ENCODE data around the gene ALDH3B1.
"Not testable (repeated sequence)": the region's sequence is repeated elsewhere in the genome, so short reads cannot be mapped to it uniquely, and the experiment has no call there.

Gene ALDH3B1, protein sequence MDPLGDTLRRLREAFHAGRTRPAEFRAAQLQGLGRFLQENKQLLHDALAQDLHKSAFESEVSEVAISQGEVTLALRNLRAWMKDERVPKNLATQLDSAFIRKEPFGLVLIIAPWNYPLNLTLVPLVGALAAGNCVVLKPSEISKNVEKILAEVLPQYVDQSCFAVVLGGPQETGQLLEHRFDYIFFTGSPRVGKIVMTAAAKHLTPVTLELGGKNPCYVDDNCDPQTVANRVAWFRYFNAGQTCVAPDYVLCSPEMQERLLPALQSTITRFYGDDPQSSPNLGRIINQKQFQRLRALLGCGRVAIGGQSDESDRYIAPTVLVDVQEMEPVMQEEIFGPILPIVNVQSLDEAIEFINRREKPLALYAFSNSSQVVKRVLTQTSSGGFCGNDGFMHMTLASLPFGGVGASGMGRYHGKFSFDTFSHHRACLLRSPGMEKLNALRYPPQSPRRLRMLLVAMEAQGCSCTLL

DNA sequence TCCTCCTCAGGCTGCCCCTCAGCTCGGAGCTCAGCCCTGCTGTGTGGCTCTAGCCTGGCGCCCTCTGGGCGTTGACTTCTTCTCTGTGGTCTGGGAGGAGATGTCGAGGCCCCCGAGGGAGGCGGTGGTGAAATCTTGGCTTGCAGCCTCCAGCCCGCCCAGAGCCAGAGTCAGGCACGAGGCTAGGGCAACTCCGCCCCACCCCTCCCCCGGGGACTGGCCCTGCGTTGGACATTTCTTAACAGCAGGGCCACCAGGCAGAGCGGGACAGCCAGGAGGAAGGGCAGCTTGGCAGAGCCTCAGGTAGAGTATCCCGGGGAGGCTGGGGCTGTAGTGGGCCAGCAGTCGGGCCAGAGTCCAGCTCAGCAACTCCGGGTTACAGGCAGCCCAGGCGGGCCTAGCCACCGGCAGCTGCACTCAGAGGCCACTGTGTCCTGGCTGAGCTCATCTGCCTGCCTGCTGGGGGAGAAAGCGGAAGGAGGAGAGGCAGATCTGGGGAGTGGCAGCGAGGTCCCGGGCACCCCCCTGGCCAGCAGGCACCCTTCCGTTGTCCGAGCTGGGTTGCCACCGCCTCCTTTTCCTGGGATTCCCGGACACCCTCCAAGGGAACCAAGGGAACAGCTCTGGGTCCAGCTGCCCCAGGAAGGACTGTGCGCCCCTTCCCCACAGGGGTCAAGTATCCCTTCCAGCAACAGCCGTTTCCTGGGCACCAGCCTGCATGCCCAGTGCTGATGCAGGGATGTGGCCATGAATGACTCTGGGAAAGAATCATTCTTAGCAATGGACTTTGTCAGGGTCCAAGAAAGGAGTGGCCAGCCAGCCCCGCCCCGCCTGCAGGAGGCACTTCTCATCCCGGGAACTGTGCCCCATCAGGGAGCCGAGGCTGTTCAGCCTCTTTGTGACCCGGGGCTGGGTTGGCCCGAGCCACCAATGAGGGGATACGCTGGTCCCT is at the start of gene ALDH3B1:
TSS of gene ALDH3B1 (plus strand) at position 238 of the 952 bp plus-strand sequence. CDS start 4,971 bp downstream, outside the sequence.
- DNase-seq = no peak

DNA sequence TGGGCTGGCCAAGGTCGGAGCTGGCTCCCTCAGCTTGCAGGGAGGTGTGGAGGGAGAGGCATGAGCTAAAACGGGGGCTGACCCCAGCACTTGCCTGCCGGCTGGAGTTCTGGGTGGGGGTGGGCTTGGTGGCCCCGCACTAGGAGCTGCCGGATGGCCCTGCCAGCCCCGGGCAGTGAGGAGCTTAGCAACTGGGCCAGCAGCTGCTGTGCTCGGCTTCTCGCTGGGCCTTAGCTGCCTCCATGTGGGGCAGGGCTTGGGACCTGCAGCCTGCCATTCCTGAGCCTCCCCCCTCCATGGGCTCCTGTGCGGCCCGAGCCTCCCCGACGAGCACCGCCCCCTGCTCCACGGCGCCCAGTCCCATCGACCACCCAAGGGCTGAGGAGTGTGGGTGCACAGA is 46.9 kb upstream of the ALDH3B1 start:
- not testable (repeated sequence) for DNase-seq

DNA sequence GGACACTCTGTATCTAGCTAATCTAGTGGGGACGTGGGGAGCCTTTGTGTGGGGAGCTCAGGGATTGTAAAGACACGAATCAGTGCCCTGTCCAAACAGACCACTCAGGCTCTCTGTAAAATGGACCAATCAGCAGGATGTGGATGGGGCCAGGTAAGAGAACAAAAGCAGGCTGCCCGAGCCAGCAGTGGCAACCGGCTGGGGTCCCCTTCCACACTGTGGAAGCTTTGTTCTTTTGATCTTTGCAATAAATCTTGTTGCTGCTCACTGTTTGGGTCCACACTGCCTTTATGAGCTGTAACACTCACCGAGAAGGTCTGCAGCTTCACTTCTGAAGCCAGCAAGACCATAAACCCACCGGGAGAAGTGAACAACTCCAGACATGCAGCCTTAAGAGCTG is 46.2 kb upstream of the ALDH3B1 start:
- DNase-seq = not testable (repeated sequence)

DNA sequence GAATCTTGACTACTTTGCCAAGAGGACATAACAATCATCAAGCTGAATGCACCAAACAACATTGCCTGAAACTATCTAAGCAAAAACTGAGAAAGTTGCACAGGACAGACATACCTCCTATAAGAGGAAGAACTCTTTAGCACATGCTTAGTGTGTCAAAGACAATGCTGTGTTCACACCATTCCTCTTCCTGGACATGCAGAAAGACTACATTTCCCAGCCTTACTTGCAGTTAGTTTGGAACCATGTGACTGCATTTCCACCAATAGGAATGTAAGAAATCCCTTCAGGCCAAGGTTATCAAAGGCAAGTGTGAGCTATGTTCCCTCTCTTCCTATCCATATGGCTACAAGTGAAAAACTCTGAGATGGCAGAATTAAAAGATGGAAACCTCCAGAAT is 45.4 kb upstream of the ALDH3B1 start:
- not testable (repeated sequence) for DNase-seq

DNA sequence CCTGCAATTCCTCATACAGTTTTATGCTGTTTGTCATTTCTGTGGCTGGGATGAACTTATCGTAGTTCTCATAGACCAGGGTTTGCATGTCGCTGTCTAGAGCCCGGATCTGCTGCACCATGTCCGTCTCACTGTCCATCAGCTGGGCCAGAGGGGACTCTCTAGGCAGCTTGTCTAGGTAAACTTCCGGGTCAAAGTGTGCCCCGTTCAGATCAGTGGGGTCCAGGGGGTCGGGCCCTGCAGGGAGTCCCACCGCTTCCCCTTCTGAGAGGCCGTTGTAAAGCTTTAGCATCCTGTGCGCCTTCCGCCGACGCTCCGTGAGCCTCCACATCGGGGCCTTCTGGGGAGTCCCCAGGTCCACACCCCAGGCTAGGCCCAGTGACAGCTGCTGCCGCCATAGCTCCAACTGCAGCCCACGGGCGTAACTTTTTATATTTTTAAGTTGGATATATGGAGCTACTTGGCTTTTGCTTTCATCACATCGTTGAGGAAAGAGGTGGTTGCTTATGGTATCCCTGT is 44.2 kb upstream of the ALDH3B1 start:
- not testable (repeated sequence) for DNase-seq

DNA sequence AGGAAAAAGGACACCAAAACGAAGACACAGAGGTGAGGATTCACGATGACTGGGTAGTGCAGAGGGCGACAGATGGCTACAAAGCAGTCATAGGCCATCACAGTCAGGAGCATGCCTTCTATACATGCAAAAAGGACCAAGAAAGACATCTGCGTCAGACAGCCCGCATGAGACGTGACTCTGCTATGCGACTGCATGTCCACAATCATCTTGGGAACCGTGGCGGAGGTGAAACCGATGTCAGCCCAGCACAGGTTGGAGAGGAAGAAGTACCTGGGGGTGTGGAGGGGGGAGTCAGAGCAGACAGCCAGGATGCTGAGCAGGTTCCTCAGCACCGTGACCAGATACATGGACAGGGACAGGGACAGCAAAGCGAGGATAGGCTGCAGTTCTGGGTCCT is 35.4 kb upstream of the ALDH3B1 start:
- not testable (repeated sequence) for DNase-seq

DNA sequence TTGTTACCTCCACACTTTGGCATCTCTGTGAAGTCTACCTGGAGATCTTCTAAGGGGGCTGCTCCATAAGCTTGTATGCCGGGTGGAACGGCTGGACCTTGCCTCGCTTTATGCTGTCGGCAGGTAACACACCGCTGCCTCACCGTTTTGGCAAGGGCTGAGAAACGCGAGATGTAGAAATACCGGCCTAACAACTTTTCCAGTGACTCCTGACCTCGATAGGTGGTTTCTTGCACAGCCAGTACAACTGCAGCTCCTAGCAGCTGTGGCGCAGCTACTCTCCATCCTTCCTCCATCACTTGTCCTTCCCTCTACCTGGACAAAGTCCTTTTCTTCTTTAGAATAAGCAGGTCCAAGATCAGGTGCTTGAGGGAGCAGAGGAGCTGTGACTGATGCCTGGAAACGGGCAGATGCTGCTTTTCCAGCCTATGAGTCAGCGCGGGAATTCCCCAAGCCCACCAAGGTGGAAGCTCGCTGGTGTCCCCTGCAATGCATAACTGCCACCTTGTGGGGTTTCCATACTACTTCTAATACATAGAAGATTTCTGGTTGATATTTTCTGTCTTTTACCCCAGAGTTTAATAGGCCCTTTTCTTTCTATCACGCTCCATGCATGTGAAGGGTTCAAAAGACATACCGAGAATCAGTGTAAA is 31.2 kb upstream of the ALDH3B1 start:
- DNase-seq = not testable (repeated sequence)

DNA sequence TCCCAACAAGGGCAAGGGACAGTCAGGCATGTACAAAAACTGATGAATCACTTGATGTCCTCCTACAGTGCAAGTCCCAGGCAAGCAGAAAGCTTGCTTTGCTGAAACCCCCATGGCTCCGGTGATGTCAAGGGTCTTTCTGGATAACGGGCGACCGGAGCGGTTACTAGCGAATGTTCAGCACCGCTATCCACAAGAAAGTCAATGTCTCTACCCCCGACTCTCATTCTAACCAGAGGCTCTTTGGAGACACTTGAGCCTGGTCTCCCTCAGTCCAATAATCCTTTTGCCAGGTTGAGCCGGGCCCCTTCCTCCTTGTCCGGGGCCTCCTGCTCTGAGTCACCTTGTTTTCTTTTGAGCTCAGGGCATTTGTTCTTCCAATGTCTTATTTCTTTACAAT is 28.9 kb upstream of the ALDH3B1 start:
- DNase-seq = not testable (repeated sequence)

DNA sequence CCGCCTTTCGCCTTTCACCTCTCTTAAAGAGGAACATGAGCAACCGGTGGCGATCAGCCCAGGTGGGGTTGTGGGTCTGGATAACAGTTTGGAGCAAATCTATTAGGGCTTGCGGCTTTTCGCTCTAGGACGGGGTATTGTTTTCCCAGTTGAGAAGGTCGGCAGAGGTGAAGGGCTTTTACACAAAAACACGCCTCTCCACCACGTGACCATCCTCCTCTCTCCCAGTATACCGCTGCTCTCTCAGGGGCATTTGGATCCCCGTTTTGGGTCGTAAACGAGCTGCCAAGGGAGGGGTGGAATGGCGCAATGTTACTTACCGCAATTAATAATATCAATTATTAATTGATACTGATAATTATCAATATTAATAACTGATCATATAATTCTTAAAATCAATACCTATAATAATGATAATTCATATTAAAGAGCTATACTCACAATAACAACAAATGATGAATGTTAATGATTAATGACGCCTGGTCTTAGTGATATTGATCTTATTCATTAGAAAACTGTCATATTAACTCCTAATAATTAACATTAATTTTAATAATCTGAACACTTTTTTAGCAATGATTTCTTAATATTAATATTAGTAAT is 27.8 kb upstream of the ALDH3B1 start:
- not testable (repeated sequence) for DNase-seq

DNA sequence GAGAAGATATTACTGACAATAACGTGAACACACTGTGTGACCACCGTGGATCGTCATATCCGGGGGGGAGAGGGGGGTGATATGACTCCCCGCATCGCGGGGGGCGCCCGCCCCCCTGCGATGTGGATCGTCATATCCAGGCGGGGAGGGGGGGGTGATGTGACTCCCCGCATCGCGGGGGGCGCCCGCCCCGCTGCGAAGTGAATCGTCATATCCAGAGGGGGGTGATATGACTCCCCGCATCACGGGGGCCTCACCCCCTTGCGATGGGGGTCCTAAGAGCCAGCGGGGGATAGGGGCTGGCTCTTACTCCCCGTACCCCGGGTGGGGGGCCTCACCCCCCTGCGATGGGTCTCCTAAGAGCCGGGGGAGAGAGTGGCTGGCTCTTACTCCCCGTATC is 26.2 kb upstream of the ALDH3B1 start:
- no peak for DNase-seq

DNA sequence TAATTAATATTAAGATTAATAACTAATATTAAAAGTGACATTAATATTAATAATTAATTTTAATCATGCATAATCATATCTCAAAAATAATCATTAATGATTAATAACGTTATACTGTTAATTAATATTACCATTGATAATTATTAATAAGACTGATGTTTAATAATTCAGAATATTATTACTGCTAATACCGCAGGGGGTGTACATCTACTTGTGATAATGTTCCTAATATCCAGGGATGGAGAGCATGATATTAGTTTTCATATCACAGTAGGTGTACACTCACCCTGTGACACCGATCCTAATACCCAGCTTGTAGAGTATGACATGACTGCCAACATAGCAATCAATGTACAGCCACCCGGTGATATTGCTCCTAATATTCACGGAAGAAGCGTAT is 24.8 kb upstream of the ALDH3B1 start:
- DNase-seq = not testable (repeated sequence)

DNA sequence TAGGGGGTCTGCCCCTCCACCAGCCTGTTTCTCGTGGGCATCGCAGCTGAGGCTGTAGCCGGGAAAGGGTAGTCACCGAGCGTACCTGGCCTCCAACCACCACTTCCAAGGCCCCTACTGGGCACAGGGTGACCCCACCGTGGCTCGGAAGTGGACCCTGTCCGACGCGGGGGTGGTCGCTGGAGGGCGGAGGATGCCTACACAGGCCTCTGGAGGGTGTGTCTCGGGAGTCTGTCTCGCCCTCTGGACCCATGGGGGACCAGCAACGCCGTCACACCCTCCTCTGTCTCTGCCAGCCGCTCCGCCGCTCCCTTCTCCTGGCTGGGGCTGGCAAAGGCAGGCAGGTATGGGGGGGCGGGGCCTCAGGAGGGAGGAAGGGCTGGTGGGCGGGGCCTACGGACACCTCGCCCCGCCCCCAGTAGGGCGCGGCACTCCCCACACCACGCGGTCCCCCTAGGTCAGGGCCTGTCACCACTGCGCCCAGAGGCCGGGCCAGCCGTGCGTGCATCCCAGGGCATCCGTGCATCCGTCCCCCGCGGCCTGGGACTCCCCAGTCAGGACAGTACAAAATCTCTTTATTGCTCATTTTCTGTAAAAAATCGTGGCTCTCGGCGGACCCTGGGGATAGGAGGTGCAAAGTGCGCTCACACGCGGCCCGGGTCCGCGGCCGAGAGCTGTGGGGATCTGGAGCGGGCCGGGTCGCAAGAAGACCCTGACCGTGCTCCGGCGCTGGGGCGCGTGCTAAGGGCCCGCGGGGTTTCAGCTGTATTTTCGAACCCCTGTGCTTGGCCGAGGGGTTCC is 19.4 kb upstream of the ALDH3B1 start:
- DNase-seq = not testable (repeated sequence)

DNA sequence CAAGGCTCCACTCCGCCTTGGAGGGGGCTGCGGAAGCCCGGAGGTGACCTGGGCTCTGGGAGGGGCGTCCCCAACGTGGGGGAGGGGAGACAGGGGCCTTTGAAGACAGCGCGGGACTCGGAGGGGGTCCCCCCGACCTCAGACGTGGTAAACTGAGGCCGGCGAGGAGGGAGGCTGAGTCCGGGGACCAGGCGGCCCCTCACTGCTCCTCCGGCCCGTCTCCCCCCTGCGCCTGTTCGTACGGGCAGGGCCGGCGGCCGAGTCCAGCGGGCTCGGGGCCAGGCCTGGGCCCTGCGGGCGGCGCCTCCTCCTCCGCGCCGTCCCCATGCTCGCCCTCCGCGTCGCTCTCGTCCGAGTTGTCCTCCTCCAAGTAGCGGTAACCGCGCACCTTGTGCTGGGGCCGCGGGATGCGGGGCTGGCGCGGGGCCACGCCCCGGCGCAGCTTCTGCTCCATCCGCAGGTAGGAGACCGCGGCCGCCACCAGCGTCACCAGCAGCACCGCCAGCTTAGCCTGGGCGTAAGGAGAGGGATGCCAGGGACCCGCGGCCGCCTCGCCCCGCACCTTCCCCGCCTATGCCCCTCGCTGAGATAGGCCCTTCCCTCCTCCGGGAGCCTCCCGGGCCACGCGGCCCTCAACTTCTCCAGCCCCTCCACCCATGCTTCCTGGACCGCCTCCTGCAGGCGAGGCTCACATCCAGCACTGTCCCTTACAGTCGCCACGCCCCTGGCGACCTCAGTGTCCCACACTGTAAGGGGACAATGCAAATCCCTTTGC is 18.6 kb upstream of the ALDH3B1 start:
- DNase-seq = not testable (repeated sequence)

DNA sequence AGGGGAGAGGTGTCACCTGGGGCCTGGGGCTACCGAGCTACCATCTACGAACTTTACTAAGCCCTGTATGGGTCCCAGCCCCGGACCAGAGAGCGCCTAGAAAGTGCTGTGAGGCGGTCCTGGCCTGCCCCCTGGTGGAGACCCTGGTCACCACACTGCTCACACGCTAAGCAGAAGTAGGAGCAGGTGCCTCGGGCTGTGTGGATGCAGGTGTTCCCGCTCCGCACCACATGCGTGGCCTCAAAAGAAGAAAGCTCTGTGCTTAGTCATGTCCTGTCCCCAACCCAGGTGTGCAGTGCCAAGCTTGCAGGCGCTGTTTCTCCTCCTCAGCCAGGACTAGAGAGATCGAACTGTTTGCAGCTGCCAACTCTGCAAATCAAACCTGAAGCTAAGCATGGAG is 16.3 kb upstream of the ALDH3B1 start:
- peak; percentile 14 for DNase-seq

DNA sequence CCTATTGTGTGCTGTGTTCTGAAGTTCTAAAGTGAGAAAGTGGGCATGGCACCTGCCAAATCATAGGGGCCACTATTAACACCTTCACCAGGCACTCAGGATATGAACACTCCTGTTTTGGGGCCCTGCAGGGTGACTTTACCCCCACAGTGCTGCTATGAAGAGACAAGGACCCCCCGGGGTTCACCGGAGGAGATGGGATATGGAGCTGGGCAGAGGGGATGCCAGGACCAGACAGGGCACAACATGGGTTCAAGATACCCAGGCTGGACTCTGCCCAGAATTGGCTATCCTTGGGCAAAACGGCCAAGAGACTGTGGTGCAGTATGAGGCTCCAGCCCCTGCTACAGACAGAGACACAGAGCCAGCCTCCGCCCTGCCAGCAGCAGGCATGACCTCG is 15.7 kb upstream of the ALDH3B1 start:
- DNase-seq = not testable (repeated sequence)

DNA sequence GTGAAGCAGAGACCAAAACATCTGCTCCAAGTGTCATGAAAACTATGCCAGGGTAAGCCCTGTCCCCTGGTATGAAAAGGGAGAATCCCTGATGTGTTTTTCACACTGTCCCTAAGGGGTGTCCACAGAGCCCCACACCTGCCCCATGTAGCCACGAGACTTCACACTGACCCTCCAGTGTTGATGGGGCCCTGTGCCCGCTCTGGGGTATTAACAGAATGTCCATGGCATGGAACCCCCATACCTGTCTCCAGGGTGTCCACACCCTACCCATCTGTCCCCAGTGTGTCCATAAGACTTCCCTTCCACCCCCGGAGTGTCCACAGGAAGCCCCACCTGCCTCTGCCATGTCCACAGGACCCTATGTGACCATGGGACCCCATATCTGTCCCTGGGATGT is 15.0 kb upstream of the ALDH3B1 start:
- not testable (repeated sequence) for DNase-seq

DNA sequence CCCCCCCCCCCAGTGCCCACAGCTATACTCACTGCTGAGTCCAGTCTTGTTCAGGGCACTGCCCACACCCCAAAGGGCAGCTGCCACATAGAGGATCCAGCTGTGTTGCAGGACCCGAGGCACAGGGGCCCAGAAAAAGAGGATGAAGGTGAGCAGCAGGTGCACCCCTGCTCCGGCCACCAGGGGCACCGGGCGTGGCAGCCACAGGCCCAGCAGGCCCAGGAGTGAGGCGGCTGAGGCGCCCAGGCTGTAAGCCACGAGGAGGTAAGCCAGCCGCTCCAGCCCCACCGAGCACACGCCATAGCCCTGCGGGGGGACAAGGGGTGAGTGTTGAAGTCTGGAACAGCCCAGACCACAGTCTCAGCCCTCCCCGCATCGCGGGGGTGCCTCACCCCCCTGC is 14.5 kb upstream of the ALDH3B1 start:
- not testable (repeated sequence) for DNase-seq

DNA sequence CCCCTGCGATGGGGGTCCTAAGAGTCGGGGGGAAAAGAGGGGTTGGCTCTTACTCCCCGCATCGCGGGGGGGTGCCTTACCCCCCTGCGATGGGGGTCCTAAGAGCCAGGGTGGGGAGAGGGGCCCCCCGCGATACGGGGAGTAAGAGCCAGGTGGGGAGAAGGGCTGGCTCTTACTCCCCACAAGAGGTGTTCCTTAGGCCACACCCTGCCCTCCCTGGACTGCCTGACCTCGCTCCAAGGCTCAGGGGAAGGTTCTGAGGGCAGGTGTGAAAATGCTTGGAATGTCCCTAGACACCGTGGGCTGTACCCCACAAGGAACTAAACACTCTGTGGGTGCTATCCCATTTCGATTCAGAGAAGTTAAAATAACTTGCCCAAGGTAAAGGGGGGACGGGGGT is 14.1 kb upstream of the ALDH3B1 start:
- no peak for DNase-seq

DNA sequence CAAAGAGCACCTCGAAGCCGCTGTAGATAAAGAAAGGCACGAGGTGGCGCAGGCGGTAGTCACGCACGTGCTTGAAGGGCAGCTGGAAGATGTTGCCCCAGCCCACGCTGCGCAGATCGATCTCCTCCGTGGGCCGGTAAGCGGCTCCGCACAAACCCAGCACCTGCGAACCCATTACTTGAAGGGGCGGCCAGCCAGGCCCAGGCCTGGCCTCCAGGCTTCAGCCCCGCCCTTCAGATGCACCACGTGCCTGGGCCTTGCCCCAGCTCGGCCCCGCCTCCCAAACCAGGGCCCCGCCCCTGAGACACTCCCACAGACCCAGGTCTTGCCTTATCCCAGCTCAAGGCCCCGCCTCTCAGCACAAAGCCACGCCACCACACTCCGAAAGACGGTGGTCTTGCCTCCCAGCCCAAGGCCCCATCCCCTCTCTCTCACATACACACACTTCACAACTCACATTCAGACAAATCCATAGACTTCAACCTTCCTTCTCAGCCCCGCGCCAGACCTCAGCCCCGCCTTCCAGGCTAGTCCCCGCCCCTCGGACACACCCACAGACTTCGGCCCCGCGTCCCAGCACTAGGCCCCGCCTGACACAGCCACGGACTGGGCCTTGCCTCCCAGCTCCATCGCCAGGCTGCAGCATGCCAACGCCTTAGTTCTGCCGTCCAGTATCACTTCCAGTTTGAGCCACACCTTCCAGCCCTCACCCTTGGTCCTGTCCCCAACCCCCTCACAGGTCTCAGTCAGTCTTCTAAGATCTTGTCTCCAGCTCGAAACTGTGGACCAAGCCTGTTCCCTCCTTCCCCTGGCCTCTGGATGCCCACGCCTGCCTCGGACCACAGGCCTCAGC is 13.3 kb upstream of the ALDH3B1 start:
- no peak for DNase-seq

Data from NCI-H2029 treated with DMSO at 0.1 percent for 48 hours (cell line).